H1 (cell line): ENCODE results near the gene THAP4. TPM values are rescaled to one million over a fixed set of nuclear protein-coding genes. Genes with fewer than 3 reads are reported as not detected.

Source experiments
- CTCF ChIA-PET: fragments of 300-600 bp; sonication (Branson Sonifier 250); formaldehyde crosslinking; loops from one replicate; lab custom pipeline; 2021; ENCODE audit not compliant: partially characterized antibody; lab: Charles Lee
- POLR2A ChIA-PET: fragments of 300-600 bp; sonication (Branson Sonifier 250); formaldehyde crosslinking; loops from one replicate; lab custom pipeline; 2021; ENCODE audit warnings: inconsistent platforms; ENCODE audit not compliant: partially characterized antibody; lab: Charles Lee
- DNase-seq, 2 experiments: peaks; one replicate each; pipeline versions ENCODE4 v3.0.0 to v3.0.0-alpha.2; 2010 to 2022; ENCODE audit warnings: low spot score in 2 of 2, low read depth in 1 of 2, mixed read lengths in 1 of 2
- FAIRE-seq: peaks from 2 replicates; lab custom pipeline; 2011; peaks lifted over from hg19 to GRCh38; lab: Jason Lieb, UNC
- H2AFZ ChIP-seq: 2 replicates; pipeline ENCODE4 v1.8.1; 2012; ENCODE audit warnings: low read length, inconsistent platforms
- H2AK5ac ChIP-seq: 2 replicates; pipeline ENCODE4 v1.6.1; 2013; ENCODE audit warnings: low read depth, low read length
- H2BK120ac ChIP-seq: replicated peaks from 2 replicates; pipeline ENCODE3; 2013; ENCODE audit warnings: low read depth, low read length, inconsistent platforms
- H2BK12ac ChIP-seq: 2 replicates; pipeline ENCODE4 v1.6.1; 2013; ENCODE audit warnings: low read depth, low read length
- H2BK15ac ChIP-seq: 2 replicates; pipeline ENCODE4 v1.6.1; 2013; ENCODE audit warnings: low read length
- H2BK20ac ChIP-seq: 2 replicates; pipeline ENCODE4 v1.6.1; 2013; ENCODE audit warnings: low read length
- H2BK5ac ChIP-seq: 2 replicates; pipeline ENCODE4 v1.6.1; 2013; ENCODE audit warnings: low read depth, low read length
- H3K14ac ChIP-seq: 2 replicates; pipeline ENCODE4 v1.6.1; 2013; ENCODE audit warnings: inconsistent platforms; ENCODE audit not compliant: insufficient read length
- H3K18ac ChIP-seq: 2 replicates; pipeline ENCODE4 v1.6.1; 2013; ENCODE audit warnings: low read length; ENCODE audit errors: extremely low read depth
- H3K23ac ChIP-seq: 2 replicates; pipeline ENCODE4 v1.6.1; 2013; ENCODE audit warnings: inconsistent platforms; ENCODE audit not compliant: insufficient read length
- H3K23me2 ChIP-seq: 2 replicates; pipeline ENCODE4 v1.6.1; 2013; ENCODE audit warnings: low read depth, low read length
- H3K27ac ChIP-seq: 2 replicates; pipeline ENCODE4 v1.6.1; 2011; ENCODE audit warnings: low read depth, low read length, inconsistent platforms
- H3K27me3 ChIP-seq, 4 experiments: replicated peaks in 1 of 4; 1 replicate in 1 of 4; 2 replicates in 3 of 4; pipeline versions ENCODE4 v1.6.1 to v1.8.1; 2011 to 2013; ENCODE audit warnings: low read length in 3 of 4, mild to moderate bottlenecking in 3 of 4, inconsistent platforms in 2 of 4, mixed read lengths in 2 of 4, moderate library complexity in 1 of 4; ENCODE audit not compliant: control insufficient read depth in 3 of 4, insufficient read depth in 3 of 4; ENCODE audit errors: extremely low read depth in 1 of 4
- H3K36me3 ChIP-seq, 4 experiments: 2 replicates each; pipeline versions ENCODE4 v1.6.1 to v1.8.1; 2011 to 2013; ENCODE audit warnings: mild to moderate bottlenecking in 4 of 4, low read length in 3 of 4, moderate library complexity in 2 of 4, control low read depth in 1 of 4, inconsistent platforms in 1 of 4; ENCODE audit not compliant: insufficient read depth in 4 of 4, control insufficient read depth in 2 of 4
- H3K4ac ChIP-seq: replicated peaks from 2 replicates; pipeline ENCODE3; 2013; ENCODE audit warnings: low read length, low read depth, mixed read lengths, inconsistent platforms; ENCODE audit not compliant: insufficient read length
- H3K4me1 ChIP-seq, 4 experiments: replicated peaks in 1 of 4; 1 replicate in 1 of 4; 2 replicates in 3 of 4; pipeline versions ENCODE4 v1.6.1 to v1.8.1; 2011 to 2013; ENCODE audit warnings: low read length in 3 of 4, inconsistent platforms in 2 of 4, mixed read lengths in 1 of 4; ENCODE audit not compliant: insufficient read depth in 4 of 4, control insufficient read depth in 3 of 4
- H3K4me2 ChIP-seq, 2 experiments: 2 replicates each; pipeline versions ENCODE4 v1.6.1 to v1.8.1; 2011 to 2013; ENCODE audit warnings: low read depth in 2 of 2, low read length in 2 of 2, control low read depth in 1 of 2, inconsistent platforms in 1 of 2, mild to moderate bottlenecking in 1 of 2; ENCODE audit not compliant: insufficient read depth in 1 of 2
- H3K4me3 ChIP-seq, 4 experiments: fragments of 200-600, 300-600 bp in 1 of 4; sonication (generic), shearing (Covaris generic), sonication (Bioruptor Twin) in 1 of 4; 2 replicates each; pipeline versions ENCODE4 v1.5.1 to v1.8.1; 2011 to 2016; ENCODE audit warnings: low read length in 4 of 4, low read depth in 3 of 4, control low read depth in 2 of 4, inconsistent platforms in 2 of 4, mild to moderate bottlenecking in 2 of 4, mixed read lengths in 1 of 4, moderate library complexity in 1 of 4; ENCODE audit not compliant: insufficient read depth in 2 of 4; ENCODE audit errors: extremely low read depth in 1 of 4
- H3K56ac ChIP-seq: replicated peaks from 2 replicates; pipeline ENCODE3; 2013; ENCODE audit warnings: low read depth, mild to moderate bottlenecking, mixed read lengths, low read length, inconsistent platforms; ENCODE audit not compliant: insufficient read length
- H3K79me1 ChIP-seq: 2 replicates; pipeline ENCODE4 v1.6.1; 2013; ENCODE audit warnings: low read depth, low read length, control low read depth
- H3K79me2 ChIP-seq, 2 experiments: 2 replicates each; pipeline versions ENCODE4 v1.6.1 to v1.8.1; 2012 to 2013; ENCODE audit warnings: low read length in 2 of 2, mild to moderate bottlenecking in 2 of 2, inconsistent platforms in 1 of 2; ENCODE audit not compliant: insufficient read depth in 2 of 2, control insufficient read depth in 1 of 2
- H3K9ac ChIP-seq, 4 experiments: replicated peaks in 1 of 4; 1 replicate in 1 of 4; 2 replicates in 3 of 4; pipeline versions ENCODE4 v1.6.1 to v1.8.1; 2011 to 2013; ENCODE audit warnings: low read depth in 3 of 4, low read length in 3 of 4, control low read depth in 2 of 4, mild to moderate bottlenecking in 2 of 4, moderate library complexity in 2 of 4, inconsistent platforms in 1 of 4; ENCODE audit errors: extremely low read depth in 1 of 4
- H3K9me3 ChIP-seq, 2 experiments: 2 replicates each; pipeline versions ENCODE4 v1.6.1 to v1.8.1; 2012 to 2013; ENCODE audit warnings: mild to moderate bottlenecking in 2 of 2, moderate library complexity in 2 of 2, control low read depth in 1 of 2, inconsistent platforms in 1 of 2, low read depth in 1 of 2, low read length in 1 of 2, mixed read lengths in 1 of 2; ENCODE audit not compliant: insufficient read depth in 2 of 2
- H4K20me1 ChIP-seq, 2 experiments: replicated peaks in 1 of 2; 2 replicates each; pipeline versions ENCODE3 to v1.8.1; 2011 to 2013; ENCODE audit warnings: inconsistent platforms in 2 of 2, low read length in 2 of 2, mild to moderate bottlenecking in 1 of 2; ENCODE audit not compliant: insufficient read depth in 2 of 2, control insufficient read depth in 1 of 2
- H4K5ac ChIP-seq: 2 replicates; pipeline ENCODE4 v1.6.1; 2013; ENCODE audit warnings: low read length, low read depth, mixed read lengths, inconsistent platforms; ENCODE audit not compliant: insufficient read length
- H4K8ac ChIP-seq: 2 replicates; pipeline ENCODE4 v1.8.0; 2013; ENCODE audit warnings: mild to moderate bottlenecking, moderate library complexity, low read length, inconsistent platforms; ENCODE audit not compliant: insufficient read depth; ENCODE audit errors: extremely low read depth
- H4K91ac ChIP-seq: replicated peaks from 2 replicates; pipeline ENCODE3; 2013; ENCODE audit warnings: low read length, mixed read lengths, inconsistent platforms; ENCODE audit not compliant: insufficient read length
- EZH2 ChIP-seq: fragments of 200-600 bp; sonication (generic); IDR thresholded peaks from 2 replicates; pipeline ENCODE4 v1.7.1; 2012; ENCODE audit warnings: low read depth, mild to moderate bottlenecking, moderate library complexity, low read length, inconsistent platforms; ENCODE audit not compliant: severe bottlenecking
- POU5F1 ChIP-seq: IDR thresholded peaks from 2 replicates; pipeline ENCODE4 v1.6.1; 2011; ENCODE audit warnings: low read depth, mild to moderate bottlenecking, low read length, moderate library complexity
- RBBP5 ChIP-seq: IDR thresholded peaks from 2 replicates; pipeline ENCODE4 v1.7.1; 2012; ENCODE audit warnings: low read depth, mild to moderate bottlenecking, inconsistent platforms, low read length, moderate library complexity, borderline replicate concordance
- SRF ChIP-seq: IDR thresholded peaks from 2 replicates; pipeline ENCODE4 v1.6.1; 2011; ENCODE audit warnings: mild to moderate bottlenecking, low read depth, low read length, moderate library complexity
- WGBS, 2 experiments: shearing (Covaris generic) in 1 of 2; methylation state at CpG; one replicate each; pipeline versions ENCODE4 v1.1.6 to v1.1.7; 2013 to 2015; ENCODE audit warnings: low lambda C conversion rate in 2 of 2, mixed read lengths in 2 of 2, inconsistent platforms in 1 of 2, low coverage in 1 of 2, missing lambda C conversion rate in 1 of 2; ENCODE audit not compliant: insufficient replicate concordance in 2 of 2, insufficient coverage in 1 of 2, insufficient read length in 1 of 2; ENCODE audit errors: extremely low coverage in 1 of 2, missing lambda C conversion rate in 1 of 2; 5-methylcytosine and 5-hydroxymethylcytosine counted together
- polyA plus RNA-seq, 7 experiments: library from polyadenylated mRNA; depleted of rRNA in 3 of 7; stranded (reverse) in 5 of 7; unstranded in 2 of 7; fragments of >200 nt in 5 of 7; fragments of 200-250 nt in 2 of 7; gene quantifications; 1 replicate in 5 of 7; 2 replicates in 1 of 7; 4 replicates in 1 of 7; pipeline versions ENCODE4 v1.2.1 to v1.2.3, GENCODE V29; 2011 to 2013; ENCODE audit warnings: missing spikeins in 2 of 7, mixed read lengths in 2 of 7
- total RNA-seq: library from RNA; stranded (reverse); fragmentation: NEBNext Ultra II Directional; extraction: Animal tissue kit (Norgen Biotek cat#: 25700); gene quantifications from 2 replicates; pipeline ENCODE4 v1.2.1, GENCODE V29; 2021

THAP4 gene
- total and polyA plus RNA-seq, 2 of the 8 experiments (the other 6 are each of a cell fraction or from before 2014, with no cell fraction given) = 78.9 to 83.6 TPM

DNA sequence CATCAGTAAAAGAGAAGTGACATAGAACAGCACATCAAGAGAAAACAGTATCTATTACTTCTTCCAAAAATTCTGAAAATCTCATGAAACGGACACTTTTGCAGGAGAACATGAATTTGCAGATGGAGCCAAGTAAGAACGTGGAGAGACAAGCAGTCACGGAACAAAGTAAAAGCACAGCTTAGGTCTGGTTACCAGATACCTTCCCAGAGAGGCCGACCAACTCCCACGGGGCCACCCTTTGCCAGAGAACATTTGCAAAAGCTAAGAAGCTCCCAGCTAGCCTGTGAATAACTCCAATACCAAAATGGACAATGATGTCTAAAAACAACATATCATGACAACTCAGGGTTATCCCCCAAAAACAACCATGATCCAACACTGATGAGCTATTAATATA, 38.9 kb downstream of the THAP4 start:
- Histone ChIP-seq H3K14ac (no peak overlapping the region), H3K79me1 (no peaks in the 10 kb centered on the region; the same call in 1 of the 2 replicates), H3K4ac (no peak overlapping the region), H2AFZ (no peak overlapping the region), H3K9me3 (no peaks in the 10 kb centered on the region), H3K56ac (no peak overlapping the region), H2BK15ac (no peak overlapping the region), H3K79me2 (no peaks in the 10 kb centered on the region), H3K9ac (no peak overlapping the region), H2BK120ac (no peak overlapping the region), H3K23me2 (no peaks in the 10 kb centered on the region), H4K91ac (no peak overlapping the region), H4K20me1 (peaks cover 3 to 10% of the 10 kb centered on the region in 2 experiments), H2BK12ac (no peak overlapping the region), H3K36me3 (peaks cover 0 to 12% (median 2%) of the 10 kb centered on the region in 4 experiments; a peak in 5 of 8 replicates), H2BK5ac (no peak overlapping the region), H3K4me3 (no peak overlapping the region), H3K4me2 (no peak overlapping the region), H3K27ac (no peak overlapping the region), H4K8ac (no peak overlapping the region), H3K4me1 (no peaks in the 10 kb centered on the region), H3K23ac (no peak overlapping the region), H3K18ac (no peak overlapping the region), H2BK20ac (no peak overlapping the region), H4K5ac (no peak overlapping the region), H2AK5ac (no peak overlapping the region), H3K27me3 (no peaks in the 10 kb centered on the region)
- no peak for TF ChIP-seq SRF
- no peak for TF ChIP-seq RBBP5
- TF ChIP-seq EZH2 = no peak
- no peak for TF ChIP-seq POU5F1
- DNase-seq (no peak), FAIRE-seq (no peak)
- ChIA-PET CTCF (interaction anchor here (0.7 to 4.2 kb wide), 13 partner anchors 11 to 206 kb away, joined by 3 to 18 read pairs (median 3); partner anchors contain the start of gene DTYMK), POLR2A (interaction anchor here (1.2 kb wide), 1 partner anchor 13 kb away, joined by 4 read pairs; no protein-coding TSS in a partner anchor)
- WGBS, 2 experiments = 77% methylated on average over 5 of the region's 5 CpGs; no CpG with 5 or more reads in 1 of the 2 experiments
